Stimulated activated CD8-positive, alpha-beta memory T cell treated with anti-CD3 and anti-CD28 coated beads, Interleukin-7, amount 100 ng/mL, for 4 hours (primary cell): Measurements from ENCODE around the gene PAH.

Experiments used
- DNase-seq, 2 donors: peaks; one replicate each; pipeline ENCODE4 v3.0.0-alpha.2; 2020; ENCODE audit warnings: low read depth in 2 of 2

PAH gene

GRCh38 chr12:102950950-102951619, 34.0 kb upstream of the PAH start:
- DNase-seq: no peak

- DNase-seq: no peak
Measured at GRCh38 chr12:102950107-102950949, 33.3 kb upstream of the PAH start.

GRCh38 chr12:102948941-102949352, 31.9 kb upstream of the PAH start:
- DNase-seq: peak in 1 of 2 donors; percentile 2

- DNase-seq: no peak
Measured at GRCh38 chr12:102946042-102946441, 29.0 kb upstream of the PAH start.

GRCh38 chr12:102939670-102940222, 22.7 kb upstream of the PAH start:
- no peak for DNase-seq

GRCh38 chr12:102939059-102939458, 22.0 kb upstream of the PAH start:
- DNase-seq: no peak

- no peak for DNase-seq
Measured at GRCh38 chr12:102933168-102933567, 16.1 kb upstream of the PAH start.

GRCh38 chr12:102927220-102927619, 10.2 kb upstream of the PAH start:
- no peak for DNase-seq

GRCh38 chr12:102921240-102921639, 4.2 kb upstream of the PAH start:
- no peak for DNase-seq

- no peak for DNase-seq
Measured at GRCh38 chr12:102920271-102920670, 3.2 kb upstream of the PAH start.

GRCh38 chr12:102918840-102919239, 1.8 kb upstream of the PAH start:
- DNase-seq: no peak

- DNase-seq: no peak
Measured at GRCh38 chr12:102916252-102917025, 605 bp downstream of the PAH start.

- no peak for DNase-seq
Measured at GRCh38 chr12:102913453-102914226, 3.4 kb downstream of the PAH start.

GRCh38 chr12:102912258-102912657, 4.8 kb downstream of the PAH start:
- no peak for DNase-seq

- no peak for DNase-seq
Measured at GRCh38 chr12:102911320-102911719, 5.7 kb downstream of the PAH start.

GRCh38 chr12:102910792-102911191, 6.3 kb downstream of the PAH start:
- no peak for DNase-seq

GRCh38 chr12:102910137-102910536, 6.9 kb downstream of the PAH start:
- no peak for DNase-seq

- DNase-seq: no peak
Measured at GRCh38 chr12:102907918-102908317, 9.1 kb downstream of the PAH start.

GRCh38 chr12:102905229-102905628, 11.8 kb downstream of the PAH start:
- DNase-seq: no peak

GRCh38 chr12:102903337-102904007, 13.6 kb downstream of the PAH start:
- no peak for DNase-seq

- DNase-seq: no peak
Measured at GRCh38 chr12:102902093-102902492, 15.0 kb downstream of the PAH start.
